SU-DHL-6 (cell line): ENCODE data around the gene TBX3.

ENCODE experiments used
- EZH2phosphoT487 ChIP-seq: fragments of 200-600 bp; sonication (generic), shearing (Covaris generic); conservative IDR thresholded peaks from 2 replicates; pipeline ENCODE4 v1.6.1; 2018; ENCODE audit warnings: mild to moderate bottlenecking, antibody characterized with exemption, low read length, moderate library complexity, mixed read lengths
- TF ChIP-seq, protein P1 (sequence below): fragments of 200-600 bp; sonication (generic); IDR thresholded peaks from one replicate; pipeline ENCODE4 v1.5.1; 2017; ENCODE audit warnings: antibody characterized with exemption, mild to moderate bottlenecking, low read length, moderate library complexity; ENCODE audit not compliant: insufficient read depth, poor library complexity, severe bottlenecking

DNA sequence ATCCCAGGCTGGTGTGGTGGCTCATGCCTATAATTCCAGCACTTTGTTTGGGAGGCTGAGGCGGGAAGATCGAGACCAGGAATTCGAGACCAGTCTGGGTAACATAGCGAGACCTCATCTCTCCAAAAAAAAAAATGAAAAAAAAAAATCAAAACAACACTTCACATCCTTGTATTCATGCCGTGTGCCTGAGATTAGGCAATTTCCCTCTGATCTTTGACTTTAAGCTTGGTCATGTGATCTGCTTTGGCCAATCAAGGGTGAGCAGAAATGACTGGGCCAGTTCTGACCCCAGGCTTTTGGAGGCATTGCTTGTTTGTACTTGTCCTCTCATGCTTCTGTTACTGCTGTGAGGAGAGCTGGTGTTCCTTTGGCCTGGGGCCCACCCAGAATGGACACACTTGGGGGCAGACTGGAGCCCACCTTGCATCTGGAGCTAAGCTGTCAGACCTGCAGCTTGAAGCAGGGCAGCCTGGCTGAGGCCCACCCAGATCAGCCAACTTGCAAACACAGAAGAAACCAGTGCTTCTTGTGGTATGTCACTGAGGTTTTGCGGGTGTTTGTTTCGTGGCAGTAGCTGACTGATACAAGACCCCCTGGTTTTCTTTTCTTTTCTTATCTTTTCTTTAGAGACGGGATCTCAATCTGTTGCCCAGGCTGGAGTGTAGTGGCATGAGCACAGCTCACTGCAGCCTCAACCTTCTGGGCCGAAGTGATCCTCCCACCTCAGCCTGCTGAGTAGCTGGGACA lies 29.7 kb upstream of the TBX3 start:
- TF ChIP-seq, protein P1, sequence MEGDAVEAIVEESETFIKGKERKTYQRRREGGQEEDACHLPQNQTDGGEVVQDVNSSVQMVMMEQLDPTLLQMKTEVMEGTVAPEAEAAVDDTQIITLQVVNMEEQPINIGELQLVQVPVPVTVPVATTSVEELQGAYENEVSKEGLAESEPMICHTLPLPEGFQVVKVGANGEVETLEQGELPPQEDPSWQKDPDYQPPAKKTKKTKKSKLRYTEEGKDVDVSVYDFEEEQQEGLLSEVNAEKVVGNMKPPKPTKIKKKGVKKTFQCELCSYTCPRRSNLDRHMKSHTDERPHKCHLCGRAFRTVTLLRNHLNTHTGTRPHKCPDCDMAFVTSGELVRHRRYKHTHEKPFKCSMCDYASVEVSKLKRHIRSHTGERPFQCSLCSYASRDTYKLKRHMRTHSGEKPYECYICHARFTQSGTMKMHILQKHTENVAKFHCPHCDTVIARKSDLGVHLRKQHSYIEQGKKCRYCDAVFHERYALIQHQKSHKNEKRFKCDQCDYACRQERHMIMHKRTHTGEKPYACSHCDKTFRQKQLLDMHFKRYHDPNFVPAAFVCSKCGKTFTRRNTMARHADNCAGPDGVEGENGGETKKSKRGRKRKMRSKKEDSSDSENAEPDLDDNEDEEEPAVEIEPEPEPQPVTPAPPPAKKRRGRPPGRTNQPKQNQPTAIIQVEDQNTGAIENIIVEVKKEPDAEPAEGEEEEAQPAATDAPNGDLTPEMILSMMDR, result no peak
- no peak for TF ChIP-seq EZH2phosphoT487
